Adrenal gland (tissue), 5 donors: Measurements from ENCODE around the gene NAA10.

ENCODE experiments used
- POLR2A ChIP-seq, 2 donors: fragments of 450-650 bp; IDR thresholded peaks; one replicate each; pipeline ENCODE4 v1.6.1; 2017; ENCODE audit warnings: antibody characterized with exemption in 2 of 2, mild to moderate bottlenecking in 2 of 2, moderate library complexity in 1 of 2
- TF ChIP-seq, protein P1 (sequence below), 6 experiments: fragments of 450-650 bp in 4 of 6; fragments of 200-600 bp in 2 of 6; sonication (generic) in 1 of 6; IDR thresholded peaks; 1 replicate in 5 of 6; 2 replicates in 1 of 6; pipeline versions ENCODE4 v1.5.1 to v1.8.0; 2016 to 2021; ENCODE audit warnings: antibody characterized with exemption in 6 of 6, mild to moderate bottlenecking in 2 of 6, moderate library complexity in 1 of 6
- donor health status: DM: no; HTN: no; CAD: no.

DNA sequence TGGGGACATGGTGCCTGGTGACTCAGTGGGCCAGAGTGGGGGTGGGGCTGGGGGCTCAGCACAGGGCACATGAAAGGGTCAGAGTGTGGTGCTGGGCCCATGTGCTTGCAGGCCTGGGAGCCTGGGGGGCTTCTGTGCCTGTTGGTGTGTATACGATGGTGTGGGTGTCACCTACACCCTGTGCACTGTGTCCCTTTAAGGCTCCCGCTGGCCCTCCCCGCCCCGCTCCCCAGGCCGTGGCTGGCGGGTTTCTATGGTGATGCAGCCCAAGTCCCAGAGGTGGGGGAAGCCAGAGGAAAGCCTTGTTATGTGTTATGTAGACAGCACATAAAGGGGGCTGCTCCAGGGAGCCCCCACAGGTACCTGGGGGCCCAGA, 54.4 kb downstream of the NAA10 start:
- TF ChIP-seq, protein P1, sequence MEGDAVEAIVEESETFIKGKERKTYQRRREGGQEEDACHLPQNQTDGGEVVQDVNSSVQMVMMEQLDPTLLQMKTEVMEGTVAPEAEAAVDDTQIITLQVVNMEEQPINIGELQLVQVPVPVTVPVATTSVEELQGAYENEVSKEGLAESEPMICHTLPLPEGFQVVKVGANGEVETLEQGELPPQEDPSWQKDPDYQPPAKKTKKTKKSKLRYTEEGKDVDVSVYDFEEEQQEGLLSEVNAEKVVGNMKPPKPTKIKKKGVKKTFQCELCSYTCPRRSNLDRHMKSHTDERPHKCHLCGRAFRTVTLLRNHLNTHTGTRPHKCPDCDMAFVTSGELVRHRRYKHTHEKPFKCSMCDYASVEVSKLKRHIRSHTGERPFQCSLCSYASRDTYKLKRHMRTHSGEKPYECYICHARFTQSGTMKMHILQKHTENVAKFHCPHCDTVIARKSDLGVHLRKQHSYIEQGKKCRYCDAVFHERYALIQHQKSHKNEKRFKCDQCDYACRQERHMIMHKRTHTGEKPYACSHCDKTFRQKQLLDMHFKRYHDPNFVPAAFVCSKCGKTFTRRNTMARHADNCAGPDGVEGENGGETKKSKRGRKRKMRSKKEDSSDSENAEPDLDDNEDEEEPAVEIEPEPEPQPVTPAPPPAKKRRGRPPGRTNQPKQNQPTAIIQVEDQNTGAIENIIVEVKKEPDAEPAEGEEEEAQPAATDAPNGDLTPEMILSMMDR (IDR thresholded peaks at IDR 0.05) = no peak
- TF ChIP-seq POLR2A (IDR thresholded peaks at IDR 0.05) = no peak
